GM21717 (cell line): ENCODE results near the gene ADD2.

Experiments used
- ATAC-seq: cut with Tn5 transposase; IDR thresholded peaks from one replicate; pipeline ENCODE4 v1.9.1; 2021; ENCODE audit warnings: mild to moderate bottlenecking, moderate library complexity; ENCODE audit not compliant: unreplicated experiment

Gene ADD2

GRCh38 chr2:70707706-70708105 is 60.3 kb downstream of the ADD2 start:
- no peak for ATAC-seq

- no peak for ATAC-seq
These were observed 61.8 kb downstream of the ADD2 start for GRCh38 chr2:70706026-70706795.

GRCh38 chr2:70705160-70705850 is 62.7 kb downstream of the ADD2 start:
- no peak for ATAC-seq

- no peak for ATAC-seq
These were observed 64.0 kb downstream of the ADD2 start for GRCh38 chr2:70703900-70704549.

- ATAC-seq = no peak
These were observed 65.1 kb downstream of the ADD2 start for GRCh38 chr2:70702711-70703395.

GRCh38 chr2:70698847-70699246 is 69.2 kb downstream of the ADD2 start:
- no peak for ATAC-seq

- no peak for ATAC-seq
These were observed 70.2 kb downstream of the ADD2 start for GRCh38 chr2:70697603-70698383.

- ATAC-seq = no peak
These were observed 71.9 kb downstream of the ADD2 start for GRCh38 chr2:70696142-70696541.

- no peak for ATAC-seq
These were observed 75.7 kb downstream of the ADD2 start for GRCh38 chr2:70692256-70692655.

GRCh38 chr2:70691497-70692140 is 76.4 kb downstream of the ADD2 start:
- ATAC-seq = no peak

GRCh38 chr2:70690846-70691245 is 77.2 kb downstream of the ADD2 start:
- ATAC-seq = no peak

GRCh38 chr2:70688427-70688826 is 79.6 kb downstream of the ADD2 start:
- no peak for ATAC-seq

- no peak for ATAC-seq
These were observed 80.6 kb downstream of the ADD2 start for GRCh38 chr2:70687461-70687795.

GRCh38 chr2:70686577-70687460 is 81.2 kb downstream of the ADD2 start:
- ATAC-seq = no peak

GRCh38 chr2:70685771-70686171 is 82.2 kb downstream of the ADD2 start:
- no peak for ATAC-seq

GRCh38 chr2:70684846-70685622 is 83.0 kb downstream of the ADD2 start:
- ATAC-seq = no peak

- ATAC-seq = no peak
These were observed 84.5 kb downstream of the ADD2 start for GRCh38 chr2:70683455-70683854.

GRCh38 chr2:70680735-70681134 is 87.3 kb downstream of the ADD2 start:
- ATAC-seq = no peak
